Loucy (cell line): ENCODE data around the gene C22orf23.

Source experiments
- EZH2phosphoT487 ChIP-seq: fragments of 200-600 bp; IDR thresholded peaks from 2 replicates; pipeline ENCODE4 v1.6.1; 2018; ENCODE audit warnings: antibody characterized with exemption, mild to moderate bottlenecking, moderate library complexity, borderline replicate concordance
- TF ChIP-seq, protein P1 (sequence below): fragments of 200-600 bp; sonication (generic); conservative IDR thresholded peaks from 2 replicates; pipeline ENCODE4 v1.5.1; 2014; ENCODE audit warnings: mild to moderate bottlenecking, antibody characterized with exemption, low read length

DNA sequence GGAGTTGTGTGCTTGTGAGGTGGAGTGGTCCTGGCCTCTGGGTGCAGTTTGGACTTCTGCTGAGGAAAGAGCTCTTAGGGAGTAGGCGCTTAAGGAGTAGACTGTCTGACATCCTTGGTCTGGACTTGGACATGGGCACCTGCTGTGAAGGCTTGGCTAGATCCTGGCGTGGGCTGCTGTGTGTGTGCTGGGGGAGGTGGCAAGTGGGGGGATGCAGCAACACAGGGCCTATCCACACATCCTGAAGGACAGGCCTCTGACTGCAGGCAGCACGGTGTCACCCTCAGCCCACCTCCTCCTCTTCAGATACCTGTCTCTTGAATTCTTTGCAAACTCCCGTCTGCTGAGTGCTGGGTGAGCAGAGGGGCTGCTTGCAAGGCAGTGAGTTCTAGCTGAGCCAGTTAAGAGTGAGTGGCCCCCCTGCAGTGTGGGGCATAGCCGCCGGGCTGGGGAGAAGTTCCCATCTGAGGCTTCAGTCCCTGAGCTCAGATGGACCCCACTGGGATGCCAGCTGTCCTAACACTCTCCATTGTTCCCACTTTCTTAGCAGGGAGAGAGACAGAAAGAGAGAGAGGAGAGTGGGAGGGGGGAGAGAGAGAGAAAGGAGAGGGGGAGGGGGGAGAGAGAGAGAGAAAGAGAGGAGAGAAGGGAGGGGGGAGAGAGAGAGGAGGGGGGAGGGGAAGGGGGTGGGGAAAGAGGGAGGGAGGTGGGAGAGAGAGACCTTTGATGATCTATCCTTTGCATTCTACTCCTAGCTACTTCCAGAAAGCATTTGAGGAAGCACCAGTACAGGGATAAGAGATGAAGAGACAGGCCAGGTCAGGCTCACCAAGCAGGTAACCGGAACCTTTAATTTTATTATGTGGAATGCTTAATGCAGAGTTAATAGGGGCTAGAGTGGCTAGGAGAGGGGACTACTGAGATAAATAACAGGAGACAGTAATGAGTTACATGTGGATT, 18.4 kb upstream of the C22orf23 start:
- TF ChIP-seq, protein P1, sequence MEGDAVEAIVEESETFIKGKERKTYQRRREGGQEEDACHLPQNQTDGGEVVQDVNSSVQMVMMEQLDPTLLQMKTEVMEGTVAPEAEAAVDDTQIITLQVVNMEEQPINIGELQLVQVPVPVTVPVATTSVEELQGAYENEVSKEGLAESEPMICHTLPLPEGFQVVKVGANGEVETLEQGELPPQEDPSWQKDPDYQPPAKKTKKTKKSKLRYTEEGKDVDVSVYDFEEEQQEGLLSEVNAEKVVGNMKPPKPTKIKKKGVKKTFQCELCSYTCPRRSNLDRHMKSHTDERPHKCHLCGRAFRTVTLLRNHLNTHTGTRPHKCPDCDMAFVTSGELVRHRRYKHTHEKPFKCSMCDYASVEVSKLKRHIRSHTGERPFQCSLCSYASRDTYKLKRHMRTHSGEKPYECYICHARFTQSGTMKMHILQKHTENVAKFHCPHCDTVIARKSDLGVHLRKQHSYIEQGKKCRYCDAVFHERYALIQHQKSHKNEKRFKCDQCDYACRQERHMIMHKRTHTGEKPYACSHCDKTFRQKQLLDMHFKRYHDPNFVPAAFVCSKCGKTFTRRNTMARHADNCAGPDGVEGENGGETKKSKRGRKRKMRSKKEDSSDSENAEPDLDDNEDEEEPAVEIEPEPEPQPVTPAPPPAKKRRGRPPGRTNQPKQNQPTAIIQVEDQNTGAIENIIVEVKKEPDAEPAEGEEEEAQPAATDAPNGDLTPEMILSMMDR: no peak
- TF ChIP-seq EZH2phosphoT487: no peak
